Measurements from ENCODE around the gene KRT3.

- TF ChIP-seq CTCF (IDR thresholded peaks at IDR 0.05; ENCODE audit: borderline replicate concordance, extremely low read depth, low read length, poor library complexity, severe bottlenecking) (no peak), EZH2 (IDR thresholded peaks at IDR 0.05; ENCODE audit: borderline replicate concordance, low read depth, low read length, severe bottlenecking) (no peak)
These were observed 19.5 kb downstream of the KRT3 start for GRCh38 chr12:52776435-52776834.
